IPS-20b (cell line): ENCODE results near the gene MATN4.
A peak's percentile ranks its signal among the peaks of the same experiment; 100 is the strongest.
"Not testable (repeated sequence)": the region's sequence is repeated elsewhere in the genome, so short reads cannot be mapped to it uniquely, and the experiment has no call there.

ENCODE experiments used
- H3K27ac ChIP-seq: one replicate; pipeline ENCODE4 v1.5.1; 2013; ENCODE audit warnings: low read length
- H3K27me3 ChIP-seq: 2 replicates; pipeline ENCODE4 v1.6.1; 2013; ENCODE audit warnings: mild to moderate bottlenecking, low read length, inconsistent platforms; ENCODE audit not compliant: insufficient read depth
- H3K36me3 ChIP-seq: 2 replicates; pipeline ENCODE4 v1.6.1; 2013; ENCODE audit warnings: low read depth, mild to moderate bottlenecking, inconsistent platforms, low read length, moderate library complexity; ENCODE audit not compliant: insufficient read depth
- H3K4me1 ChIP-seq: 2 replicates; pipeline ENCODE4 v1.6.1; 2013; ENCODE audit warnings: mild to moderate bottlenecking, control low read depth, inconsistent platforms, low read length, moderate library complexity; ENCODE audit not compliant: insufficient read depth
- H3K4me3 ChIP-seq: 2 replicates; pipeline ENCODE4 v1.5.1; 2013; ENCODE audit warnings: mild to moderate bottlenecking, low read length, inconsistent platforms
- H3K9ac ChIP-seq: 2 replicates; pipeline ENCODE4 v1.6.1; 2013; ENCODE audit warnings: low read depth, mild to moderate bottlenecking, inconsistent platforms, low read length, moderate library complexity
- H3K9me3 ChIP-seq: 2 replicates; pipeline ENCODE4 v1.6.1; 2013; ENCODE audit warnings: mild to moderate bottlenecking, low read depth, low read length, inconsistent platforms; ENCODE audit not compliant: insufficient read depth

The MATN4 gene, protein sequence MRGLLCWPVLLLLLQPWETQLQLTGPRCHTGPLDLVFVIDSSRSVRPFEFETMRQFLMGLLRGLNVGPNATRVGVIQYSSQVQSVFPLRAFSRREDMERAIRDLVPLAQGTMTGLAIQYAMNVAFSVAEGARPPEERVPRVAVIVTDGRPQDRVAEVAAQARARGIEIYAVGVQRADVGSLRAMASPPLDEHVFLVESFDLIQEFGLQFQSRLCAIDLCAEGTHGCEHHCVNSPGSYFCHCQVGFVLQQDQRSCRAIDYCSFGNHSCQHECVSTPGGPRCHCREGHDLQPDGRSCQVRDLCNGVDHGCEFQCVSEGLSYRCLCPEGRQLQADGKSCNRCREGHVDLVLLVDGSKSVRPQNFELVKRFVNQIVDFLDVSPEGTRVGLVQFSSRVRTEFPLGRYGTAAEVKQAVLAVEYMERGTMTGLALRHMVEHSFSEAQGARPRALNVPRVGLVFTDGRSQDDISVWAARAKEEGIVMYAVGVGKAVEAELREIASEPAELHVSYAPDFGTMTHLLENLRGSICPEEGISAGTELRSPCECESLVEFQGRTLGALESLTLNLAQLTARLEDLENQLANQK

DNA sequence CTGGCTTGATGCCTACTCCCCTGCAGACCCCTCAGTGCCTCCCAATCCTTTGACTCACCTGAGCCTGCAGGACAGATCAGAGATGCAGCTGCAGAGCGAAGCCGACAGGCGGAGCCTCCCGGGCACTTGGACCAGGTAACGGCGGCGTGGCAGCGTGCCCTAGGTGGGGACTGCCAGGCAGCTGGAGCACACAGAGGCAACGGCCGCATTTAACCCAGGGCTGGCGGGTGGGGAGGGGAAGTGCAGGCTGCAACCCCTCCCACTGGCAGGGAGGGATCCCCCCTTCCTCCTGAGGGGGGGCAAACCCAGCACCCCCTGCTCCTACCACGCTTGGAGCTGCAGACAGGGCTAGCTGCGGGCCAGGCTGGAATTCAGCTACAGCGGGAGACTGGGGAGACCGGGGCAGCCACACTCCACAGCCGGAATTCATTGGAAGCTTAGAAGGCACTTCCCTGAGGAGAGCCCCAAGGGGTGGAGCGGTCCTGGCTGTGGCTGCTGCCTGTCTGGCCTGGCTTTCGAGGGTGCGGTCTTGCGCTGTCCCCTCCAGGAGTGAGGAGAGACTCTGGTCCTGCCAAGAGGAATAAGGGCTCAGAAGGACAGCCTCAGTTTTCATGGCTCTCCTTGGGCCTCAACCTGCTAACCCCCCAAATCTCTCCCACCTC, at the start of gene MATN4:
MATN4 (minus strand) TSS at position 183 of the 662 bp plus-strand sequence. CDS start 2,717 bp downstream, outside the sequence.
- no peaks in the 10 kb centered on the region for H3K9me3 ChIP-seq
- peaks cover 36% of the 10 kb centered on the region for H3K27me3 ChIP-seq
- H3K4me3 ChIP-seq: peak within 1 kb of the TSS; percentile 14; the same call in 1 of the 2 replicates
- no peaks in the 10 kb centered on the region for H3K36me3 ChIP-seq
- H3K4me1 ChIP-seq: peaks cover 4% of the 10 kb centered on the region; the same call in 1 of the 2 replicates
- no peak within 1 kb of the TSS for H3K27ac ChIP-seq
- H3K9ac ChIP-seq: no peak within 1 kb of the TSS

DNA sequence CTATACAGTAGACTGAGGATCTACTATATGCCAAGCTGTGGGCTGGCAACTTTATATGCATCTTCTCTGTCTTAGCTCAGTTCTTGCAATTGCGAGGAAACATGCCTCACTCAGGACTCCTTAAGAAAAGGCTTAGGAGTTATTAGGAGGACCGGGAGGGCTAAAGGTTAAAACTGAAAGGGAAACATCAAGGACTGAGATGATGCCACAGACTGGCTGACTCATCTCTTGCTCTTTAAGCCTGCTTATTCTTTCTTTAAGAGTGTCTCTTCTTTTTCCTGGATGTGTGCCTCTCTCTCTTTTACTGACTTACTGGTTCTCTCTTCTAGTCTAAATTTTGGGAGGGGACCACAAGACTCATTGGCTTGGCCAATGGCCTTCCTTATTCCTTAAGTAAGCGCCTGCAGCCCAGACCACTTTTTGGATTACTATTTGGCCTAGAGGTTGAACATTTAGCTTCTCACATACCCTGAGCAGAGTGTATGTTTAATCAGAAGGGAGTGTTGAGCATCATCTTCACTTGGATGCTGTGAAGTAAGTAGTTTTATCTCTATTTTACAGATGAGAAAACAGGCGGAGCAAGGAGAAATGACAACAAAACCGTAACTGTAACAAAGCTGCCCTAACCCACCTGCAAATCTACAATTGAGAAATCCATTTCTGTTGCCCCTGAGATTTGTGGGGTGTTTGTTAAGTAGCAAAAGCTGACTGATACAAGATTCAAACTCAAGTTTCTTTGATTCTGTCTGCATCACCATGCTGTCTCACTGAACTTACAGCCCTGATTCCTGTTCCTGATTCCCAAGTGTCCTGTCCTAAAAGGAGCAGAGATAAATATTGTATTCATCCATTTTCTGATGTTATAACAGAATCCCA, 47.3 kb upstream of the MATN4 start:
- Histone ChIP-seq H3K36me3 (no peaks in the 10 kb centered on the region), H3K27me3 (no peaks in the 10 kb centered on the region), H3K9ac (no peak overlapping the region), H3K9me3 (no peaks in the 10 kb centered on the region), H3K27ac (no peak overlapping the region), H3K4me3 (no peak overlapping the region), H3K4me1 (peaks cover 12% of the 10 kb centered on the region; the same call in 1 of the 2 replicates)

DNA sequence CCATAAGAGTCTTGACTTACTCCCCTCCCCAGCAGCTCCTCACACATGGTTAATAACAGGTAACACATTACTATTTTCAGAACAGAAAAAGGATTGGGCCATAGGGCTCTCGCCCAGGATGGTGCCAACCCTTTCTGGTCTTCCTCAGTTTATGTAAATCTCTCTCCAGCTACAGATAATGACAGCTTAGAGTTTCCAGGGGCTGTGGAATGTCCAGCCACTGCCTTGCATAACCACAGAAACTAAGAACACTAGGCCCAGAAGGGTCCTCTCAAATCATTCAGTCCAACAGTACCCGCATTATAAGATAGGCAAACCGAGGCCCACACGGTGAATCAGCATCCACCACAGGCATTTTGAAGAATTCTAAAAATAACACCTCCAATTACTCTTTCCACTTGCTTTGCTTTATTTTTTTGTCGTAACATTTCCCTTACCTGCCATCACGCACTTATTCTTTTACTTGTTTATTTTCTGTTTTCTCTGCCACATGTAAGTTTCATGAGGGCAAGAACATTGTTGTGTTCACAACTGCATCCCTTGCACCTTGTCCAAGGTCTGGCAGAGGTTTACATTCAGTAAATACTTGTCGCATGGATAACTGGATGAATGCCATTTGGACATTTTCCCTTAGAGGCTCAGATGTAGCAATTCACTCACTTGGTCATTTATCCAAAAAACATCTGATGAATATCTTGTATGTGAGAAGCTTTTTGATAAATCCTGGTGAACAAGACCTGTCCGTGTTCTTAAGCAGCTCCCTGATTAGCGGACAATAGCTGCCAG, 46.5 kb upstream of the MATN4 start:
- H3K9ac ChIP-seq: no peak overlapping the region
- no peak overlapping the region for H3K27ac ChIP-seq
- no peaks in the 10 kb centered on the region for H3K9me3 ChIP-seq
- no peaks in the 10 kb centered on the region for H3K36me3 ChIP-seq
- H3K4me3 ChIP-seq: no peak overlapping the region
- no peaks in the 10 kb centered on the region for H3K27me3 ChIP-seq
- peaks cover 12% of the 10 kb centered on the region; the same call in 1 of the 2 replicates for H3K4me1 ChIP-seq

DNA sequence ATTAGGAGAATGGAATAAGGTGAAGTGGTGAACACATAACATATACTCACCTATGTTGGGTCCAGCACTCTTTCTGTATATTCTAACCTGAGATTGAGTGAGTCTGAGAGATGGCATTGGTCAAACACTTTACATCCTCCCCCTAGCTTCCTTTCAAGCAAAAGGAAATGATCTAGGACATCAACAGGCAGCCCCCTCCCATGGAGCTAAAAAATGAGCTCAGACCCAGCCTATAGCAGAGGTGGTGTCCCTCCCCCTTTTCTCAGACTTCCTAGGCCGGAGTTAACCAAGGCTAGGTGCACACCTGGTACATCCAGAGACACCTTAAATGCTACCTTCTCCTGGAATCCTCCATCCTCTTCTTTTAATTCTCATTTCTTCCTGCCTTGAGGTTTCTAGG, 45.6 kb upstream of the MATN4 start:
- Histone ChIP-seq H3K4me1 (peaks cover 12% of the 10 kb centered on the region; the same call in 1 of the 2 replicates), H3K27ac (no peak overlapping the region), H3K36me3 (no peaks in the 10 kb centered on the region), H3K4me3 (no peak overlapping the region), H3K9me3 (no peaks in the 10 kb centered on the region), H3K9ac (no peak overlapping the region), H3K27me3 (no peaks in the 10 kb centered on the region)

DNA sequence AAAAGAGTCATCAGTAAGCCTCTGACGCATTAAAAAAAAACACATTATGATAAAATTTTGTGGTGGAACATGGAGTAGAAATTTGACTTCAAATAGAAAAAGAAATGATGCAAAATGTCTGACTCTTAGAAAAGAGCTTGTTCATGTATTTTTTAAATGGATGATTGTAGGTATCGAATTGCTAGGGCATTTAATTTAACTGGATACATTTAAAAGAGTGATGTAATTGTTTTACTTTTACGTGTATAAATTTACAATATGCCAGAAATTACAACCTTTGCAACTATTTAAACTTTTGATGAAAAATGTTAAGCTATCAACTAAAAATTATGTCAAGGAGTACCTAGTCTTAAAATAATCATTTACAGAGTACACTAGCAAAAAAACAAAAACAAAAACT, 44.6 kb upstream of the MATN4 start:
- Histone ChIP-seq H3K9me3 (no peaks in the 10 kb centered on the region), H3K9ac (no peak overlapping the region), H3K27ac (no peak overlapping the region), H3K4me1 (peaks cover 4% of the 10 kb centered on the region; the same call in 1 of the 2 replicates), H3K4me3 (no peak overlapping the region), H3K36me3 (no peaks in the 10 kb centered on the region), H3K27me3 (no peaks in the 10 kb centered on the region; the same call in 1 of the 2 replicates)

DNA sequence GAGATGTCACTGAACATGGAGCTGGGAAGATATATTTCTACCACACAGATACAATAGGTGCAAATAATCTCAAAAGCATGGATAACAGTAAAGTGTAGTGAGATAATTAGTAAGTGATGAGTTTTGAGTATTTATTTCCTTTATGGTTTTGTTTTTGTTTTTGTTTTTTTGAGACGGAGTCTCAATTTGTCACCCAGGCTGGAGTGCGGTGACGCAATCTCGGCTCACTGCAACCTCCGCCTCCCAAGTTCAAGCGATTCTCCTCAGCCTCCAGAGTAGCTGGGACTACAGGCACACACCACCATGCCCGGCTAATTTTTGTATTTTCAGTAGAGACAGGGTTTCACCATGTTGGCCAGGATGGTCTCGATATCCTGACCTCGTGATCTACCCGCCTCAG, 42.7 kb upstream of the MATN4 start:
- H3K36me3 ChIP-seq, H3K27ac ChIP-seq, H3K9ac ChIP-seq, H3K4me3 ChIP-seq, H3K9me3 ChIP-seq, H3K27me3 ChIP-seq: not testable (repeated sequence)
- H3K4me1 ChIP-seq: peaks cover 19% of the 10 kb centered on the region

DNA sequence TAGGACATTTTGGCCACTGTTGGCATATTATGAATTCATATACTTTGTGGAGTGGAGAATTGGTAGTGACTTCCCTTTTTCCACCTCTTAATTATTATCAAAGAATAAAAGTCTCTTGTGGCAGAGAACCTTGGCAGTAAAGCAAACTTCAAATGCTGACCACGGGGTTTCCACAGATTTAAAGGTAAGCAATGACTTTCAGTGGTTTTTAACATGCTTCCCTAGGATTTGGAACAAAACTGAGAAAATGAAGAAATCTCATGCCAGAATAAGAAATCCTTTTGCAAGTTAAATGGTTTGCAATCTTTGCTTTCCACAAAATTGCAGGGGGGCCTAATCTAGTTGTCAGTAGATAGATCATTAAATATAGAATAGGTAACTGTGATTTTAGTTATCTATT, 42.1 kb upstream of the MATN4 start:
- Histone ChIP-seq H3K27me3 (peaks cover 7% of the 10 kb centered on the region; the same call in 1 of the 2 replicates), H3K4me1 (peaks cover 25% of the 10 kb centered on the region), H3K36me3 (no peaks in the 10 kb centered on the region), H3K9ac (no peak overlapping the region), H3K9me3 (no peaks in the 10 kb centered on the region), H3K4me3 (no peak overlapping the region), H3K27ac (no peak overlapping the region)

DNA sequence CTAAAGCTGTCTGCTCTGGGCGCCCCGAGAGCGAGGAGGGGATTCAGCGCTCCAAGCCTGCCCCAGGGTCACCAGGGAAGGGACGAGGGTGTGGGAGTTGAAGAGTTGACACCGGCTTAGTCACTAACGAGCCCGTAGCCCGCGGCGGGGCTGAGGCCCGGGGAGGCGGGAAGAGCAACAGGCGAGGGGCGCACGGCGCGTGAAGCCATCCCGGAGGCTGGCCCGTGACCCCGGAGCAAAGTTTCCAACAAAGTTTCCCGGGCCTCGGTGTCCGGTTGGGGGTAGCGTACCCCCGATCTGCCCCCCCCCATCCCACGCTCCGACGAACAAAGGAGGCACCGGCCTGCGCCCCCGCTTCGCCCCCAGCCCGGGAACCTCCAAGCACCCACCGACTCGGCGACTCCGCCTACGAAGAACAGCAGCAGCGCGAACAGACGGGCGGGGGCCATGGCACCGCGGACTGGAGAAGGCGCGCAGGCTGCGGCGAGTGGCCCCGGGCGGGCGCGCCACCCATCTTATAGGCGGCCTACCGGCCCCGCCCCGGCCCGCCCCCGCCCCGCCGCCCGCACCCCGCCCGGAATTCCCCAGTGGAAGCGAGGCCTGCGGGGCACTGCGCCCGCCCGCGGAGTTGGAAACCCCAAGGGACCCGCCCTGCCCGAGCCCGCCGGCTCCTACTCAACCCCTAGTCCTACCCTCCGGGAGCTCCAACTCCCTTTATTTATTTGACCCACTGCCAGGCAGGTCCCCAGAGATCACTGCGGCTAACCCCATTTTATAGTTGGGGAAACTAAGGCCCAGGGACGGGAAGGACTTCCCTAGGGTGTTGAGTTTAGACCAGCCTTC, 40.1 kb upstream of the MATN4 start, which contains the start of gene SDC4:
SDC4 (minus strand) TSS at position 489 of the 843 bp plus-strand sequence; CDS start at position 449, 40 bp downstream.
- H3K9ac ChIP-seq: peak within 1 kb of the TSS; percentile 86
- no peaks in the 10 kb centered on the region for H3K36me3 ChIP-seq
- no peak within 1 kb of the TSS for H3K27ac ChIP-seq
- peaks cover 7% of the 10 kb centered on the region; the same call in 1 of the 2 replicates for H3K27me3 ChIP-seq
- H3K4me1 ChIP-seq: peaks cover 42% of the 10 kb centered on the region
- H3K9me3 ChIP-seq: no peaks in the 10 kb centered on the region
- H3K4me3 ChIP-seq: peak within 1 kb of the TSS; percentile 91

DNA sequence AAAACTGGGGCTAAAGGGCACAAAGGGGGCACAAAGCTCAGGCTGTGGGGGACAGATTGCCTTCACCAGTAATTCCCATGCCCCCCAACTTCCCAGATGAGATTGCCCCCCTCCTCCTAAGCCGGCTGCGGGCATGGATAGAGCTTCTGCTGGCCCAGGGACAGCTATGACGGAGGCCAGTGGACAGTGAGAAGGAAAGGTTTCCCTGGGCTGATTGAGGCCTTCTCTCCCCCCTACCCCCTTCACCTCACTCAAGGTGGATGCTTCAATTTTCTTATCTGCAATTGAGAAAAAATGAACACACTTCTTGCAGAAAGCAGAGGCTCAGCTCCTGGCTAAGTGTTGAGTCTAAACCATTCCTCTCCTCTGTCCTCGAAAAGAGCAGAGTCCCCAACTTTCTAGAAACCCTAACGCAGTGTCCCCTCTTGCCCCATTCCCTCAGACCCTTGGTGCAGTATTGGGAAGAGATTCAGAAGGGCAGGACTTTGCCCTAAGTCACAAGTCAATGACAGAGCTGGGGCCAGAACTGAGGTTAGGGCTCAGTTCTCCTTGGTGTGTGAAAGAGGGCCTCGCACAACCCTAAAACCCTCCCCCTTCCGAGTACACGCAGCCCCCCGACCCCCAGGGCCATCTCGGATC, 39.3 kb upstream of the MATN4 start:
- Histone ChIP-seq H3K9ac (peak overlapping the region; percentile 86), H3K36me3 (no peaks in the 10 kb centered on the region), H3K4me3 (peak overlapping the region; percentile 91), H3K27ac (no peak overlapping the region), H3K27me3 (peaks cover 7% of the 10 kb centered on the region; the same call in 1 of the 2 replicates), H3K9me3 (no peaks in the 10 kb centered on the region), H3K4me1 (peaks cover 48% of the 10 kb centered on the region)
